DND-41 (cell line): ENCODE measurements around the gene PLPP7.

Source experiments
- ATAC-seq: fragments of 200-7000 bp; cut with Tn5 transposase; 3 replicates; pipeline ENCODE4 v1.9.1; 2021; ENCODE audit warnings: low read depth; ENCODE audit not compliant: insufficient read depth
- DNase-seq: peaks from one replicate; pipeline ENCODE4 v3.0.0-alpha.2; 2020
- H2AFZ ChIP-seq: 2 replicates; pipeline ENCODE4 v1.6.0; 2012; ENCODE audit warnings: low read depth, low read length
- H3K27ac ChIP-seq: 2 replicates; pipeline ENCODE4 v1.5.1; 2012; ENCODE audit warnings: low read length, inconsistent platforms
- H3K27me3 ChIP-seq: fragments of 200-600 bp; sonication (generic); 2 replicates; pipeline ENCODE4 v1.6.0; 2012; ENCODE audit warnings: low read length, mild to moderate bottlenecking, inconsistent platforms; ENCODE audit not compliant: insufficient read depth, poor library complexity
- H3K36me3 ChIP-seq: 2 replicates; pipeline ENCODE4 v1.5.1; 2012; ENCODE audit warnings: low read length, inconsistent platforms; ENCODE audit not compliant: insufficient read depth
- H3K4me1 ChIP-seq: 2 replicates; pipeline ENCODE4 v1.5.1; 2012; ENCODE audit warnings: mild to moderate bottlenecking, low read length; ENCODE audit not compliant: insufficient read depth
- H3K4me2 ChIP-seq: 2 replicates; pipeline ENCODE4 v1.6.0; 2012; ENCODE audit warnings: mild to moderate bottlenecking, moderate library complexity, low read length, inconsistent platforms; ENCODE audit not compliant: insufficient read depth
- H3K4me3 ChIP-seq, 2 experiments: fragments of 200-600 bp in 1 of 2; shearing (Covaris generic) in 1 of 2; 2 replicates each; pipeline ENCODE4 v1.5.1; 2012 to 2016; ENCODE audit warnings: inconsistent platforms in 2 of 2, low read length in 2 of 2, mild to moderate bottlenecking in 2 of 2, low read depth in 1 of 2, moderate library complexity in 1 of 2
- H3K79me2 ChIP-seq: 2 replicates; pipeline ENCODE4 v1.6.0; 2012; ENCODE audit warnings: low read length, inconsistent platforms; ENCODE audit not compliant: insufficient read depth
- H3K9ac ChIP-seq: 2 replicates; pipeline ENCODE4 v1.6.0; 2012; ENCODE audit warnings: low read depth, mild to moderate bottlenecking, inconsistent platforms, low read length, moderate library complexity
- H3K9me3 ChIP-seq: 2 replicates; pipeline ENCODE4 v1.5.1; 2012; ENCODE audit warnings: low read length, moderate library complexity, mild to moderate bottlenecking, inconsistent platforms; ENCODE audit not compliant: insufficient read depth, severe bottlenecking
- H4K20me1 ChIP-seq: 2 replicates; pipeline ENCODE4 v1.6.0; 2012; ENCODE audit warnings: low read length; ENCODE audit not compliant: insufficient read depth
- CTCF ChIP-seq: IDR thresholded peaks from 2 replicates; pipeline ENCODE4 v1.5.1; 2012; ENCODE audit warnings: borderline replicate concordance, low read length, moderate library complexity, mild to moderate bottlenecking; ENCODE audit not compliant: poor library complexity, severe bottlenecking; ENCODE audit errors: extremely low read depth
- EZH2 ChIP-seq: IDR thresholded peaks from 3 replicates; pipeline ENCODE4 v1.6.1; 2012; ENCODE audit warnings: borderline replicate concordance, low read depth, mild to moderate bottlenecking, moderate library complexity, low read length, inconsistent platforms; ENCODE audit not compliant: severe bottlenecking

Gene PLPP7

GRCh38 chr9:131312246-131312645, 22.7 kb downstream of the PLPP7 start:
- TF ChIP-seq EZH2 (no peak), CTCF (no peak)
- DNase-seq (no peak), ATAC-seq (no peak)
- no peaks in the 10 kb centered on the region for H3K36me3 ChIP-seq
- H2AFZ ChIP-seq = no peak overlapping the region
- no peaks in the 10 kb centered on the region for H3K79me2 ChIP-seq
- no peak overlapping the region for H3K4me3 ChIP-seq
- H3K4me2 ChIP-seq = no peak overlapping the region
- no peaks in the 10 kb centered on the region for H3K27me3 ChIP-seq
- H3K9me3 ChIP-seq = no peaks in the 10 kb centered on the region
- no peaks in the 10 kb centered on the region for H4K20me1 ChIP-seq
- H3K4me1 ChIP-seq = peaks cover 10% of the 10 kb centered on the region
- no peak overlapping the region for H3K9ac ChIP-seq
- no peak overlapping the region for H3K27ac ChIP-seq

GRCh38 chr9:131312822-131313770, 23.6 kb downstream of the PLPP7 start:
- Histone ChIP-seq H3K4me2 (no peak overlapping the region), H3K9ac (no peak overlapping the region)

GRCh38 chr9:131318231-131319085, 28.9 kb downstream of the PLPP7 start:
- Histone ChIP-seq H3K4me1 (no peaks in the 10 kb centered on the region), H3K27me3 (no peaks in the 10 kb centered on the region), H3K36me3 (no peaks in the 10 kb centered on the region), H2AFZ (no peak overlapping the region), H3K4me2 (no peak overlapping the region), H3K9ac (no peak overlapping the region), H3K79me2 (no peaks in the 10 kb centered on the region), H3K27ac (no peak overlapping the region), H3K9me3 (no peaks in the 10 kb centered on the region), H3K4me3 (no peak overlapping the region), H4K20me1 (no peaks in the 10 kb centered on the region)
- DNase-seq (no peak), ATAC-seq (no peak)
- no peak for TF ChIP-seq CTCF
- TF ChIP-seq EZH2 = no peak

More at GRCh38 chr9:131312822-131313770, 23.6 kb downstream of the PLPP7 start:
- H3K4me3 ChIP-seq = no peak overlapping the region
- H4K20me1 ChIP-seq = no peaks in the 10 kb centered on the region
- no peaks in the 10 kb centered on the region for H3K9me3 ChIP-seq
- ATAC-seq = no peak
- H3K79me2 ChIP-seq = no peaks in the 10 kb centered on the region
- H2AFZ ChIP-seq = no peak overlapping the region
- H3K36me3 ChIP-seq = no peaks in the 10 kb centered on the region
- H3K27me3 ChIP-seq = no peaks in the 10 kb centered on the region
- DNase-seq = no peak
- peaks cover 10% of the 10 kb centered on the region for H3K4me1 ChIP-seq
- TF ChIP-seq EZH2 (no peak), CTCF (no peak)
- H3K27ac ChIP-seq = no peak overlapping the region
